Body of pancreas (tissue), 4 donors: ENCODE results near the gene SLC25A12. TPM values are rescaled to one million over a fixed set of nuclear protein-coding genes. Genes with fewer than 3 reads are reported as not detected.
"Not testable (repeated sequence)": the region's sequence is repeated elsewhere in the genome, so short reads cannot be mapped to it uniquely, and the experiment has no call there.

ENCODE experiments used
- ATAC-seq: fragments of 150-250 bp; one replicate; pipeline ENCODE4 v1.9.1; 2016
- DNase-seq, 4 donors: peaks; one replicate each; pipeline ENCODE4 v3.0.0-alpha.2; 2019
- H3K27ac ChIP-seq, 4 donors: fragments of 200-600 bp; sonication (generic); 1 replicate in 3 of 4; 2 replicates in 1 of 4; pipeline versions ENCODE4 v1.5.1 to v1.6.1; 2016 to 2019; ENCODE audit warnings: mild to moderate bottlenecking in 1 of 4, mixed read lengths in 1 of 4, moderate library complexity in 1 of 4
- H3K27me3 ChIP-seq, 2 donors: fragments of 200-600 bp; sonication (generic); one replicate each; pipeline ENCODE4 v1.6.0; 2016; ENCODE audit warnings: mild to moderate bottlenecking in 1 of 2
- H3K36me3 ChIP-seq, 2 donors: fragments of 200-600 bp; sonication (generic); replicated peaks in 1 of 2; 2 replicates each; pipeline ENCODE4 v1.5.1; 2016; ENCODE audit warnings: low read depth in 2 of 2; ENCODE audit not compliant: insufficient read depth in 1 of 2
- H3K4me1 ChIP-seq: fragments of 200-600 bp; sonication (generic); one replicate; pipeline ENCODE4 v1.6.0; 2016
- H3K4me3 ChIP-seq, 2 donors: fragments of 200-600 bp; sonication (generic); 1 replicate in 1 of 2; 2 replicates in 1 of 2; pipeline ENCODE4 v1.5.1; 2016 to 2019
- H3K9me3 ChIP-seq, 3 donors: fragments of 200-600 bp; sonication (generic); 1 replicate in 2 of 3; 2 replicates in 1 of 3; pipeline ENCODE4 v1.5.1; 2016
- CTCF ChIP-seq, 7 experiments: fragments of 450-650 bp in 4 of 7; fragments of 200-600 bp in 3 of 7; sonication (generic) in 3 of 7; IDR thresholded peaks; one replicate each; pipeline ENCODE4 v1.5.1; 2016 to 2019; ENCODE audit warnings: antibody characterized with exemption in 7 of 7
- POLR2A ChIP-seq, 3 donors: fragments of 450-650 bp; IDR thresholded peaks; one replicate each; pipeline ENCODE4 v1.6.1; 2016; ENCODE audit warnings: antibody characterized with exemption in 3 of 3, mild to moderate bottlenecking in 2 of 3
- WGBS, 2 donors: methylation state at CpG; one replicate each; pipeline ENCODE4 v1.1.5; 2017; 5-methylcytosine and 5-hydroxymethylcytosine counted together
- intact Hi-C: fragments of 100-400 bp; cut with DNase I; formaldehyde crosslinking; loops from one replicate; pipeline ENCODE4 v1.15.1; 2023
- total RNA-seq, 2 donors: library from RNA; depleted of rRNA; stranded (reverse); fragments of >200 nt; gene quantifications; one replicate each; pipeline ENCODE4 v1.1.0, GENCODE V29; 2016

The SLC25A12 gene
- total RNA-seq, 2 donors from 2014 or later, result 4.9 to 8.0 TPM

- DNase-seq (no peak), ATAC-seq (no peak)
- TF ChIP-seq CTCF (IDR thresholded peaks at IDR 0.05) (no peak), POLR2A (IDR thresholded peaks at IDR 0.05) (no peak)
- H3K27me3 ChIP-seq, result no peaks in the 10 kb centered on the region
- intact Hi-C loops, result no loop called here
- 82 to 94% methylated on average over 2 of the region's 2 CpGs for WGBS, 2 donors
- no peaks in the 10 kb centered on the region for H3K9me3 ChIP-seq
- peaks cover 0 to 4% of the 10 kb centered on the region in 2 donors for H3K36me3 ChIP-seq
- no peaks in the 10 kb centered on the region for H3K4me1 ChIP-seq
- no peak overlapping the region for H3K4me3 ChIP-seq
- no peak overlapping the region for H3K27ac ChIP-seq
Observed at GRCh38 chr2:171762879-171763573, 131.0 kb downstream of the SLC25A12 start.

- H3K4me1 ChIP-seq, ATAC-seq, H3K4me3 ChIP-seq, H3K36me3 ChIP-seq, DNase-seq, H3K27me3 ChIP-seq, H3K27ac ChIP-seq, intact Hi-C loops, H3K9me3 ChIP-seq: not testable (repeated sequence)
- WGBS, 2 donors, result 87 to 94% methylated on average over 4 of the region's 4 CpGs
Observed at GRCh38 chr2:171761176-171761575, 132.9 kb downstream of the SLC25A12 start.

- H3K4me3 ChIP-seq, H3K27me3 ChIP-seq, ATAC-seq, H3K36me3 ChIP-seq, H3K4me1 ChIP-seq, DNase-seq, H3K27ac ChIP-seq, intact Hi-C loops, H3K9me3 ChIP-seq: not testable (repeated sequence)
- WGBS, 2 donors, result 94 to 95% methylated on average over 1 of the region's 1 CpG
Observed at GRCh38 chr2:171758762-171759161, 135.3 kb downstream of the SLC25A12 start.

- WGBS, 2 donors, result 72 to 81% methylated on average over 1 of the region's 1 CpG
- ATAC-seq (no peak), DNase-seq (no peak)
- H3K4me3 ChIP-seq, result no peak overlapping the region
- no peak overlapping the region for H3K27ac ChIP-seq
- H3K4me1 ChIP-seq, result no peaks in the 10 kb centered on the region
- intact Hi-C loops, result no loop called here
- no peaks in the 10 kb centered on the region for H3K9me3 ChIP-seq
- peaks cover 0 to 2% of the 10 kb centered on the region in 2 donors for H3K36me3 ChIP-seq
- TF ChIP-seq CTCF (IDR thresholded peaks at IDR 0.05), result no peak
- no peak for TF ChIP-seq POLR2A (IDR thresholded peaks at IDR 0.05)
- no peaks in the 10 kb centered on the region for H3K27me3 ChIP-seq
Observed at GRCh38 chr2:171754254-171754939, 139.6 kb downstream of the SLC25A12 start.

GRCh38 chr2:171747371-171747770 lies 146.7 kb downstream of the SLC25A12 start:
- DNase-seq (no peak), ATAC-seq (no peak)
- intact Hi-C loops, result no loop called here
- Histone ChIP-seq H3K27me3 (no peaks in the 10 kb centered on the region), H3K27ac (no peak overlapping the region), H3K36me3 (peaks cover 0 to 23% of the 10 kb centered on the region in 2 donors), H3K9me3 (no peaks in the 10 kb centered on the region), H3K4me1 (no peaks in the 10 kb centered on the region), H3K4me3 (no peak overlapping the region)
- 75 to 82% methylated on average over 3 of the region's 3 CpGs for WGBS, 2 donors
- TF ChIP-seq CTCF (IDR thresholded peaks at IDR 0.05) (no peak), POLR2A (IDR thresholded peaks at IDR 0.05) (no peak)
